ENCODE results near the gene POM121L2.

DNA sequence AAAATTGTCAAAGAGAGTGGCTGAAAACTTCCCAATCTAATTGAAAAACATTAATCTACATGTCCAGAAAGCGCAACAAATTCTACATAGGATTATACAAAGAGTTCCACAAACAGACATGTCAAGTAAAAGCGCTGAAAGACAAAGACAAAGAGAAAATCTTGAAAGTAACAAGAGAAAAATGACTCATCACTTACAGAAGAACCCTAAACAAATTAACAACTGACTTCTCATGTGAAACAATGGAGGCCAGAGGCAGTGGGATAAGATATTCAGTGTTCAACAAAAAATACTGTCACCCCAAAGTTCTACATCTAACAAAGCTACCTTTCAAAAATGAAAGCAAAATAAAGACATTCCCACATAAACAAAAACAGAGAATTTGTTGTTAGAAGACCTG lies 2.0 kb upstream of the POM121L2 start:
- TF ChIP-seq EZH2 (IDR thresholded peaks at IDR 0.05; ENCODE audit: insufficient read depth, poor library complexity, severe bottlenecking) (no peak), EZH2phosphoT487 (IDR thresholded peaks at IDR 0.05; ENCODE audit: insufficient read depth, low read depth) (no peak)

Measured in GM23248 (cell line).